ENCODE data around the gene RBM4.

GRCh38 chr11:66593303-66593635 is 45.2 kb upstream of the RBM4 start:
- TF ChIP-seq HDAC2 (IDR thresholded peaks at IDR 0.05) = no peak
- TF ChIP-seq POLR2A (IDR thresholded peaks at IDR 0.05; ENCODE audit: low read length) = no peak
- TF ChIP-seq, protein P1, sequence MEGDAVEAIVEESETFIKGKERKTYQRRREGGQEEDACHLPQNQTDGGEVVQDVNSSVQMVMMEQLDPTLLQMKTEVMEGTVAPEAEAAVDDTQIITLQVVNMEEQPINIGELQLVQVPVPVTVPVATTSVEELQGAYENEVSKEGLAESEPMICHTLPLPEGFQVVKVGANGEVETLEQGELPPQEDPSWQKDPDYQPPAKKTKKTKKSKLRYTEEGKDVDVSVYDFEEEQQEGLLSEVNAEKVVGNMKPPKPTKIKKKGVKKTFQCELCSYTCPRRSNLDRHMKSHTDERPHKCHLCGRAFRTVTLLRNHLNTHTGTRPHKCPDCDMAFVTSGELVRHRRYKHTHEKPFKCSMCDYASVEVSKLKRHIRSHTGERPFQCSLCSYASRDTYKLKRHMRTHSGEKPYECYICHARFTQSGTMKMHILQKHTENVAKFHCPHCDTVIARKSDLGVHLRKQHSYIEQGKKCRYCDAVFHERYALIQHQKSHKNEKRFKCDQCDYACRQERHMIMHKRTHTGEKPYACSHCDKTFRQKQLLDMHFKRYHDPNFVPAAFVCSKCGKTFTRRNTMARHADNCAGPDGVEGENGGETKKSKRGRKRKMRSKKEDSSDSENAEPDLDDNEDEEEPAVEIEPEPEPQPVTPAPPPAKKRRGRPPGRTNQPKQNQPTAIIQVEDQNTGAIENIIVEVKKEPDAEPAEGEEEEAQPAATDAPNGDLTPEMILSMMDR (IDR thresholded peaks at IDR 0.05) = no peak
- TF ChIP-seq ZFP36 (IDR thresholded peaks at IDR 0.05; ENCODE audit: borderline replicate concordance, partially characterized antibody) = no peak
- no peak for TF ChIP-seq EHMT2 (IDR thresholded peaks at IDR 0.05; ENCODE audit: low read depth)
- TF ChIP-seq NR3C1 (IDR thresholded peaks at IDR 0.05) = no peak
- TF ChIP-seq RAD21 (conservative IDR thresholded peaks at IDR 0.05 in 1 of 2, IDR thresholded peaks at IDR 0.05 in 1 of 2) = no peak
- no peak for TF ChIP-seq RARB (CRISPR knock-in tag; IDR thresholded peaks at IDR 0.05)
- TF ChIP-seq, protein P2, sequence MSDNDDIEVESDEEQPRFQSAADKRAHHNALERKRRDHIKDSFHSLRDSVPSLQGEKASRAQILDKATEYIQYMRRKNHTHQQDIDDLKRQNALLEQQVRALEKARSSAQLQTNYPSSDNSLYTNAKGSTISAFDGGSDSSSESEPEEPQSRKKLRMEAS (IDR thresholded peaks at IDR 0.05) = no peak
- TF ChIP-seq TP53 (CRISPR knock-in tag; IDR thresholded peaks at IDR 0.05) = no peak
- TF ChIP-seq KDM1A (IDR thresholded peaks at IDR 0.05; ENCODE audit: low read depth) = no peak
